Endothelial cell of hepatic sinusoid (primary cell): ENCODE results near the gene CYP4X1.
"Not testable (repeated sequence)": the region's sequence is repeated elsewhere in the genome, so short reads cannot be mapped to it uniquely, and the experiment has no call there.

Source experiments
- in situ Hi-C: cut with HindIII; loops from 2 replicates; pipeline ENCODE4 v1.10.0; 2017; ENCODE audit warnings: low sequenced_read_pairs

CYP4X1 gene

DNA sequence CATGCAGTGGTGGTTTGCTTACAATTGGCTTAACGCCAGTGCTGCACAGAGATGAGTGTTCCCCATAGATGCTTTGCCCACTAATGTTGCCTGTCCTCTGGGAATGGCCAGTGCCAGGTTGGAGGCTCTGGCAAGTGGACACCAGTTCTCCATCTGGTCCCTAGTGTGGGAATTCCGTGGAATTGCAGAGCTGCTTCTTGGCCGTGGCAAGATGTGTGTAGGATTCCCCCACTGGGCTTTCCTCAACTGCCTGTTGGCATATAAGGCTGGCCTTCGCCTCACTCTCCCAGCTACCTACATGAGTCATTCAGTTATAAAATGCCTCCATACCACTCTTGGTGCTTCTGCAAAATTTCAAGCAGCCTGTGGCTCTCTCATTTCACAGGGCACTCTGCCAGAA is 45.6 kb downstream of the CYP4X1 start:
- in situ Hi-C loops: not testable (repeated sequence)

DNA sequence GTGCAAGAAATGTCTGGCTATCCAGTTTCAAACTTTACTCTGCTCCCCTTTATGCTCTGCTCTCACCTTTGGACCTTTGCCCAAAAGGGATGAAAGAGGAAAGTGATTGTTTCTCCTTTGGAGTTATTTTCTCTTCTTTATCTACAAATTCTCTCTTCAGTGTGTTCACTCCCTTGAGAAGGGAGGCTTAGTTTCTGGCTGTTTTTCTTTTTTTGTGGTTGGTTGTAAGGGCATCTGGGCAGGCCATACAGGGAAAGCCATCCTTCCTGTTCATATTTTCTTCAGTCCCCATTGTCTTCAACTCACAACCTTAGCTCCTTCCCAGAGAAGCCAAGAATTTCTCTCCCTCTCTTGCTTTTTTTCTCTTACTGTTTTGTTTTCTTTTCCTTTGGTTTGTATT is 46.0 kb downstream of the CYP4X1 start:
- in situ Hi-C loops: not testable (repeated sequence)

DNA sequence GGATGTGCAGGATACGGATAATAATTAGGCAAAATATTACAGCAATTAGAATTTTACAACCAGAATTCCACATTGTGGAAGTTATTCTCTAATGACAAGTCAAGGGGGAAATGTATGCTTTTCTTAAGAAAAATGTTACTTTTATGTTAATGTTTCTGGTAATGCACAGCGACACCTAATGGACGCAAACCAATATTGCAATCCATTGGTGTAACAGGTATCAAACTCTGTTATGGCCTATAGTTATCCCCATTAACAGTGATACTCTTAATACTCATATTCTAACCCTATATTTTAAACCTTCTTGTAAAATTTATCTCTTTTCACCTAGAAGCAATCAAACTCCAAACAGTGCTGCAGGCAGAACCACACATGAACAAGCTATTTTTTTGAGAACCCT is 65.9 kb downstream of the CYP4X1 start:
- in situ Hi-C loops: not testable (repeated sequence)

DNA sequence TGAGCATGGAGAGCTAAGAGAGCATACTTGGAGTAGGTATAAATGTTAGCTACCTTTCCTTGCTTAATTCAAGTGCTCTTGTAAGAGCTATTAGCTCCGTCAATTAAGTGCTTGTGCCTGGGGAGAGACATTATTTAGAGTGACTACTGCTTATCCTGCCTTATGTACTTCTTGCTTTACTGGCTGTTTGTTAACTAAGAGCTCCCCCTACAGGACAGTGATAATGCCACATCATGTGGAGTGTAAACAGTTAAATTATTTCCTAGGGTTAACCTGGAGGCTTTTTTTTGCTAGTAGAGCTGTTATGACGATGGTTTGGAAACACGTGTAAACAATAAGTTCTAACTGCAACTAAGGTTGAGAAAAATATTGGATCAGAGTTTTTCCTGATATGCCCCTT is 68.0 kb downstream of the CYP4X1 start:
- in situ Hi-C loops: not testable (repeated sequence)
